GM08714 (cell line): ENCODE data around the gene TPRG1.

ENCODE experiments used
- H3K4me3 ChIP-seq: fragments of 200-500 bp; sonication (Bioruptor generic); 2 replicates; pipeline ENCODE4 v1.5.1; 2014; ENCODE audit warnings: mild to moderate bottlenecking, low read length, inconsistent platforms
- ZNF274 ChIP-seq: IDR thresholded peaks from 2 replicates; pipeline ENCODE4 v1.6.1; 2012; ENCODE audit warnings: mild to moderate bottlenecking, low read depth, low read length

The TPRG1 gene

DNA sequence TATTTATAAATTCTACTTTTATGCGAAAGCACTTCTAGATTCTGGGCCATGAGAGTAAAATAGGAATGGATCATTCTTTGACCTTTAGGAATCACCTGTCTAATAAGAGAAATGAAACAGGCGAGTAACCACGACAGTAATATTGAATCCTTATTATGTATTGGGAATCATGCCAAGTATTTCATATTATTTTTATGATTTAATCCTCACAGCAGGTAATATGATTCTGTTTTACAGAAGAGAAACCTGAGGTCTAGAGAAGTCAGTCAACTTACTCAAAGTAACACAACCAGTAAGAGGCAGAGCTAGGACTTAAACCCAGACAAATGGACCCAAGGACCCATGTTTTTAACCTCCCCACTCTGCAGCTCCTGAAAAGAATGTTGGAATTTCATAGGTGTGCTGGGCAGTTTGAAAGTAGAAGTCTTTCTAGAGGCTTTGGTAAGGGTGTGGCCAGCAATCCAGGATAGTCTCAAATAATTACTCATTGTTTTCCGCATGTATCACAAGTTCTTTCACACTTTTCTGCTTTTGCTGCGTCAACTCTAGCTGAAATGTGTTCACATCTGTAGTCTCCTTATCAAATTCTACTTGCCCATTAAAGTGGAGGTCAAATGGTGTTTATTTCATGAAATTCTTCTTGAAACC is 181.7 kb downstream of the TPRG1 start:
- TF ChIP-seq ZNF274 = no peak
- no peak overlapping the region for H3K4me3 ChIP-seq

GRCh38 chr3:189353988-189354889 is 182.5 kb downstream of the TPRG1 start:
- TF ChIP-seq ZNF274 = no peak
- H3K4me3 ChIP-seq = no peak overlapping the region

DNA sequence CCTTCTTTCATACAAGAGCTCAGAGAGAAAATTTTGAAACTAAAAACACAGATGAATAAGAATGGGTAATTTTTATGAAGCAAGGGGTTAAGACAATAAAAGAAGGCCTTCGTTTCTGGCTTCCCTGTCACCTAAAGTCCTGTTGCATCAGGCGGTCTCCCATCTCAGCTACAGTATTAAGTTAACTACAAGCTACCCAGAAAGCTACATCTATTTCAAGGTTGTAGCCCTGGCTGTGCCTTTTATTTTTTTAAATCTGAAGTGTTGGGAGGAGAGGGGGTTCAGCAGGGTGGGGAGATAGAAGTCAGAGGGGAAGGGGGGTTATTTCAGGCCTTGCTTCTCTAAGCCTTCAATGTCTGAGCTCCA is 183.3 kb downstream of the TPRG1 start:
- no peak for TF ChIP-seq ZNF274
- no peak overlapping the region for H3K4me3 ChIP-seq

GRCh38 chr3:189355481-189356201 is 183.9 kb downstream of the TPRG1 start:
- TF ChIP-seq ZNF274 = no peak
- no peak overlapping the region for H3K4me3 ChIP-seq

GRCh38 chr3:189360291-189360690 is 188.5 kb downstream of the TPRG1 start:
- no peak for TF ChIP-seq ZNF274

DNA sequence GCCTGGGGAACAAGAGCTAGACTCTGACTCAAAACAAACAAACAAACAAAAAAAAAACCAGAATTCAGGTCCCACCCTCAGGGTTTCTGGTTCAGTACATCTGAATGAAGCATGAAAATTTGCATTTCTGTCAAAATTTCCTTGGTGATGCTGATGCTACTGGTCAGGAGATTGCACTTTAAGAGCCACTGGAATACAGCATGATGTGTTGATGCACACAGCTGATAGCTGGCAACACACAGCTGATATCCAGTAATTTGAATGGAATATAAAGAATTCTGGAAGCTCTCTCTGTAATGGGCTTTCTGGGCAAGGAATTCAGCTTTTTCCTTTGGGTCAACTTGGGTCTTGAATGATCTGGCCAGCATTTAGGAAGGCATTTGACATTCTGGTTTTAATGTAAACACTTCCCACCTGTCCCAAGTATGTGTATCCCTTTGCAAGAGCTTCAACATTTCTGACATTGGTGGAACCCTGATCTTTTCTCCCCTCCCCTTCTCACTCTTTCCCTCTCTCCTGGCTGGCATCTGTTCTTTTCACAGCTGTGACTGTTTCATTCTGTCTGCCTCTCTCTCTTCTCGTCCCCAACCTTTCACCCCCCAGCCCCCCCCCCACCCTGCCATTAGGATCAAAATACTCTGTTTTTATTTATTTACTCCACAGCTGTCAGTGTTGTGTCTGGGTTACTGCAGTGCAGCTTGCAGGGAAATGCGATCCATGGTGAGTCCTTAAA is 189.5 kb downstream of the TPRG1 start:
- no peak overlapping the region for H3K4me3 ChIP-seq
- no peak for TF ChIP-seq ZNF274

More at GRCh38 chr3:189360291-189360690, 188.5 kb downstream of the TPRG1 start:
- H3K4me3 ChIP-seq = no peak overlapping the region

GRCh38 chr3:189363590-189364255 is 192.0 kb downstream of the TPRG1 start:
- no peak overlapping the region for H3K4me3 ChIP-seq

DNA sequence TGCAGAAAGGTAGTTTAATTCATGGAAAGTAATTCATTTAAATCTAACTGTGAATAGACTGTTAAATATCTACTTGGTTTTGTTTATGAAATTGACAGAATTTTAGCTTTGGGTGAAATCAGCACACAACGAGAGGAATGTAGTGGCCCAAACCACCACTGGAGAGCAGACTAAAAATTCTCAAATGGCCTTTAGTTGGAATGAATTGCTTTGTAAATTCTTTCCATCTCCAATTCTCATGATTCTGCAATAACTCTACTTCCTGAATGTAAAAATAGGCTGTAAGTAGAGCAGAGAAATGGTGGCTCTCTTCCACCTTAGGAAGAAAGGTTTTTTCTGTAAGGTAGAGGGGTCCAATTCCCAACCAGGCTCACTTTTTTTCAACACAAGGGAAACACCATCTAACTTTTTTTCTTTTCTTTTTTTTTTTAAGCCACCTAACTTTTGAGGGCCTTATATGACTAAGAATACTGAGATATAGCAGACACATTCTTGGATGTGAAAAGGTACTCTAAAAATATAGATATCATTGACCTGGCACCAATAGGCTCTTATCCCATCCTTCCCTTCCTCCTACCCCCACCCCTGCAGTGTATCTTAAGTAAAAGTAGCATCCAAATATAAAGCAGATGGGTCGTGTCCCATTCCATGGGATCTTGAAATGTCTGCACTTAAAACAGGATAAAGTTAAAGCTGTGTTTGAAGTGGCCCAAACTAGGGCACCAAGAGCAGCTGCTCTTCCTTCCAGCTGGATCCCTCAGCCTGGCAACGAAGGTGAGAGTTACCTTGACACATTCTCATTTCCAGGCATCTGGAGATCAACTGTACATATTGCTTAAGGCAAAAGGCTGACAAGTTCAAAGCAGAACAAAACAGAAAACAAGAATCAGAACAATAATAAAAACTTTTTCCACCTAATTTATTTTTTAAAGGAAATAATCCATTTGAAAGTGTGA is 194.1 kb downstream of the TPRG1 start:
- TF ChIP-seq ZNF274 = no peak
- H3K4me3 ChIP-seq = no peak overlapping the region

More at GRCh38 chr3:189363590-189364255, 192.0 kb downstream of the TPRG1 start:
- no peak for TF ChIP-seq ZNF274

DNA sequence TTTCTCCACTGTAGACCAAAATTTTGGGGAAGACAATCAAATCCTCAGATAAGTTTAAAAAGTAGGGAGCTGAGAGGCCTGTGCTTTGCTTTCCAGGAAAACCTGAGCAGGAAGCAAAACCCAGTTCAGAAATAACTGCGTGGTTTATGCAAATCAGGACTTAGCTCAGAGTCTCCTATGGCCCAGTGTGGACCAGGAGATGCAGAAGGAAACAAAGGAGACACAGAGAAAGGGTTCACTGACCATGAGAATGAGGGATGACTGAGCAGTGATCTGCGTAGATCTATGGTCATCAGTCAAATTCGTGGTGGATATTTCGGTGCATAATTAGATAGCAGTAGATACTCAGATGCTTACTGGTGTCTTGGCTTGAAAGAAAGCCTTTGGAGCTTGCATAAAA is 196.6 kb downstream of the TPRG1 start:
- H3K4me3 ChIP-seq = no peak overlapping the region

DNA sequence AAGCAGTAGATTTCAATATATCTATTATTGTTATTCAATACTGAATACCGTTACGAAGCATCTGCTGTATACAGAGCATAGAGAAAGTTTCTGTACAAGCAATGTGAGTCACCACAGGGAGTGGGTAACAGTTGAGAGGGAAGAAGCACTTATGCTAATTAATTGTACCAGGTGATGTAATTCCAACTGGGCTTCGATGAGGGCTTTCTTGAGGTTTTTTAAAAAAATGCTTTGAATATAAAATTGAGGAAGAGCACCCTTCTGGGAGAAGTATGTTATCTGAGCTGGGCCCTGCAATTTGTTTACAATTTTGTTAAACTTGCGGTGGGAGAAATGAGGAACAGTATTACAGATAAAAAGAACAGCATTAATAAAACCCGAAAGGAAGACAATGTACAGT is 197.9 kb downstream of the TPRG1 start:
- no peak overlapping the region for H3K4me3 ChIP-seq
- TF ChIP-seq ZNF274 = no peak

More for the DNA sequence above, 196.6 kb downstream of the TPRG1 start:
- no peak for TF ChIP-seq ZNF274

- TF ChIP-seq ZNF274 = no peak
- H3K4me3 ChIP-seq = no peak overlapping the region
These were observed 200.5 kb downstream of the TPRG1 start for GRCh38 chr3:189372243-189372642.
